Hepatocyte (in vitro differentiated cells): Measurements from ENCODE around the gene AP2M1. TPM values are rescaled to one million over a fixed set of nuclear protein-coding genes. Genes with fewer than 3 reads are reported as not detected.

Source experiments
- DNase-seq: peaks from one replicate; pipeline ENCODE4 v3.0.0-alpha.2; 2016; ENCODE audit warnings: low spot score
- H2AFZ ChIP-seq: fragments of 200-600 bp; sonication (generic); 2 replicates; pipeline ENCODE4 v1.6.0; 2016; ENCODE audit warnings: antibody characterized with exemption, mild to moderate bottlenecking
- H3K27ac ChIP-seq: fragments of 200-600 bp; sonication (generic); 2 replicates; pipeline ENCODE4 v1.5.1; 2016; ENCODE audit warnings: mild to moderate bottlenecking
- H3K27me3 ChIP-seq: fragments of 200-600 bp; sonication (generic); 2 replicates; pipeline ENCODE4 v1.6.1; 2016
- H3K36me3 ChIP-seq: fragments of 200-600 bp; sonication (generic); replicated peaks from 2 replicates; pipeline ENCODE4 v1.5.1; 2016; ENCODE audit warnings: low read depth; ENCODE audit not compliant: insufficient read depth
- H3K4me1 ChIP-seq: fragments of 200-600 bp; sonication (generic); 2 replicates; pipeline ENCODE4 v1.5.1; 2016; ENCODE audit warnings: mild to moderate bottlenecking, moderate library complexity; ENCODE audit not compliant: insufficient read depth
- H3K4me2 ChIP-seq: fragments of 200-600 bp; sonication (generic); 2 replicates; pipeline ENCODE4 v1.6.0; 2016
- H3K4me3 ChIP-seq: fragments of 200-600 bp; sonication (generic); 2 replicates; pipeline ENCODE4 v1.5.1; 2016; ENCODE audit warnings: mild to moderate bottlenecking
- H3K79me2 ChIP-seq: fragments of 200-600 bp; sonication (generic); 2 replicates; pipeline ENCODE4 v1.6.0; 2017; ENCODE audit warnings: mild to moderate bottlenecking
- H3K9me2 ChIP-seq: fragments of 200-600 bp; sonication (generic); replicated peaks from 2 replicates; pipeline ENCODE4 v1.6.0; 2017; ENCODE audit warnings: mild to moderate bottlenecking; ENCODE audit not compliant: insufficient read depth
- H3K9me3 ChIP-seq: fragments of 200-600 bp; sonication (generic); 2 replicates; pipeline ENCODE4 v1.5.1; 2016; ENCODE audit warnings: low read depth, mild to moderate bottlenecking
- H4K20me1 ChIP-seq: fragments of 200-600 bp; sonication (generic); 2 replicates; pipeline ENCODE4 v1.6.0; 2016; ENCODE audit warnings: mild to moderate bottlenecking; ENCODE audit not compliant: insufficient read depth, poor library complexity, severe bottlenecking
- EZH2 ChIP-seq: fragments of 200-600 bp; sonication (generic); IDR thresholded peaks from 2 replicates; pipeline ENCODE4 v1.6.1; 2016; ENCODE audit warnings: antibody characterized with exemption, mild to moderate bottlenecking, borderline replicate concordance
- EZH2phosphoT487 ChIP-seq: fragments of 200-600 bp; sonication (generic); IDR thresholded peaks from one replicate; pipeline ENCODE4 v1.6.1; 2018; ENCODE audit warnings: antibody characterized with exemption, mild to moderate bottlenecking, low read depth, moderate library complexity; ENCODE audit not compliant: unreplicated experiment, severe bottlenecking
- WGBS: methylation state at CpG from one replicate; pipeline ENCODE4 v1.1.6; 2016; ENCODE audit warnings: low lambda C conversion rate; ENCODE audit errors: missing lambda C conversion rate; 5-methylcytosine and 5-hydroxymethylcytosine counted together
- polyA plus RNA-seq: library from polyadenylated mRNA; unstranded; fragments of >200 nt; fragmentation: Nextera tagmentation; extraction: Ambion mirVana; gene quantifications from 2 replicates; pipeline ENCODE4 v1.2.1, GENCODE V29; 2016
- total RNA-seq: library from RNA; depleted of rRNA; stranded (reverse); fragments of >200 nt; gene quantifications from 2 replicates; pipeline ENCODE4 v1.2.3, GENCODE V29; 2014
- TF ChIP-seq, protein P1 (sequence below): fragments of 200-600 bp; sonication (generic); IDR thresholded peaks from 2 replicates; pipeline ENCODE4 v1.5.1; 2016; ENCODE audit warnings: antibody characterized with exemption, mild to moderate bottlenecking; ENCODE audit not compliant: poor library complexity

Gene AP2M1
- total and polyA plus RNA-seq, 2 experiments from 2014 or later, result 243 to 389 TPM

- Histone ChIP-seq H3K27ac (peak overlapping the region; percentile 88), H3K36me3 (no peaks in the 10 kb centered on the region), H3K4me3 (peak overlapping the region; percentile 90), H4K20me1 (peaks cover 8% of the 10 kb centered on the region), H3K9me3 (no peaks in the 10 kb centered on the region), H3K79me2 (peaks cover 50% of the 10 kb centered on the region), H3K27me3 (no peaks in the 10 kb centered on the region), H2AFZ (peak overlapping the region; percentile 99), H3K9me2 (no peaks in the 10 kb centered on the region), H3K4me2 (peak overlapping the region; percentile 93), H3K4me1 (peaks cover 14% of the 10 kb centered on the region)
- DNase-seq, result no peak
- no peak for TF ChIP-seq EZH2phosphoT487
- TF ChIP-seq EZH2, result no peak
- TF ChIP-seq, protein P1, sequence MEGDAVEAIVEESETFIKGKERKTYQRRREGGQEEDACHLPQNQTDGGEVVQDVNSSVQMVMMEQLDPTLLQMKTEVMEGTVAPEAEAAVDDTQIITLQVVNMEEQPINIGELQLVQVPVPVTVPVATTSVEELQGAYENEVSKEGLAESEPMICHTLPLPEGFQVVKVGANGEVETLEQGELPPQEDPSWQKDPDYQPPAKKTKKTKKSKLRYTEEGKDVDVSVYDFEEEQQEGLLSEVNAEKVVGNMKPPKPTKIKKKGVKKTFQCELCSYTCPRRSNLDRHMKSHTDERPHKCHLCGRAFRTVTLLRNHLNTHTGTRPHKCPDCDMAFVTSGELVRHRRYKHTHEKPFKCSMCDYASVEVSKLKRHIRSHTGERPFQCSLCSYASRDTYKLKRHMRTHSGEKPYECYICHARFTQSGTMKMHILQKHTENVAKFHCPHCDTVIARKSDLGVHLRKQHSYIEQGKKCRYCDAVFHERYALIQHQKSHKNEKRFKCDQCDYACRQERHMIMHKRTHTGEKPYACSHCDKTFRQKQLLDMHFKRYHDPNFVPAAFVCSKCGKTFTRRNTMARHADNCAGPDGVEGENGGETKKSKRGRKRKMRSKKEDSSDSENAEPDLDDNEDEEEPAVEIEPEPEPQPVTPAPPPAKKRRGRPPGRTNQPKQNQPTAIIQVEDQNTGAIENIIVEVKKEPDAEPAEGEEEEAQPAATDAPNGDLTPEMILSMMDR, result no peak
- WGBS, result 2% methylated on average over 9 of the region's 9 CpGs
Measured at GRCh38 chr3:184135911-184136260, 38.8 kb upstream of the AP2M1 start.

DNA sequence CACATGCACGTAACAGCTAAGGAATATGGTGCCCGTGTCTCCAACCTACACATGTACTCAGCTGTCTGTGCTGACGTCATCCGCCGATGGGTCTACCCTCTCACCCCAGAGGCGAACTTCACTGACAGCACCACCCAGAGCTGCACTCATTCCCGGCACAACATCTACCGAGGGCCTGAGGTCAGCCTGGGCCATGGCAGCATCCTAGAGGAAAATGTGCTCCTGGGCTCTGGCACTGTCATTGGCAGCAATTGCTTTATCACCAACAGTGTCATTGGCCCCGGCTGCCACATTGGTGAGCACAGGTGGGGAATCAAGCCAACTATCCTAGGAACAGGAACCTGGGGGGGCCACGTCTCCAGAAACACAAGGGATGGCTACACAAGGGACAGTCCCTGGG is 34.2 kb upstream of the AP2M1 start:
- no peaks in the 10 kb centered on the region for H3K36me3 ChIP-seq
- H4K20me1 ChIP-seq, result peaks cover 8% of the 10 kb centered on the region

DNA sequence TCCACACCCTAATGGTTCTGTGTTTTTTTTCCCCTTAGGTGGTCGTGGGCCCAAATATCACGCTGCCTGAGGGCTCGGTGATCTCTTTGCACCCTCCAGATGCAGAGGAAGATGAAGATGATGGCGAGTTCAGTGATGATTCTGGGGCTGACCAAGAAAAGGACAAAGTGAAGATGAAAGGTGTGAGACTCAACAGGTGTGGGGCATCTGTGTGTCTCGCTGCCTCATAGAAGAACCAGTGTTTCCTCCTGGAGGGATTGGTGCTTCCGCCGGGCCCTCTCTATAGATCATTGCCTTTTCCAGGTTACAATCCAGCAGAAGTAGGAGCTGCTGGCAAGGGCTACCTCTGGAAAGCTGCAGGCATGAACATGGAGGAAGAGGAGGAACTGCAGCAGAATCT is 32.5 kb upstream of the AP2M1 start:
- Histone ChIP-seq H3K9me2 (no peaks in the 10 kb centered on the region), H3K27me3 (no peaks in the 10 kb centered on the region), H3K4me3 (no peak overlapping the region), H4K20me1 (no peaks in the 10 kb centered on the region), H3K4me2 (no peak overlapping the region), H3K27ac (no peak overlapping the region), H3K9me3 (no peaks in the 10 kb centered on the region), H3K79me2 (peaks cover 37% of the 10 kb centered on the region), H3K36me3 (no peaks in the 10 kb centered on the region), H2AFZ (no peak overlapping the region), H3K4me1 (peaks cover 6% of the 10 kb centered on the region)
- no peak for DNase-seq
- TF ChIP-seq, protein P1, result no peak
- TF ChIP-seq EZH2phosphoT487 (no peak), EZH2 (no peak)
- WGBS, result over 99% methylated on average over 7 of the region's 7 CpGs

More for the DNA sequence above, 34.2 kb upstream of the AP2M1 start:
- WGBS, result 95% methylated on average over 10 of the region's 10 CpGs
- Histone ChIP-seq H3K4me2 (no peak overlapping the region), H3K4me3 (no peak overlapping the region), H3K79me2 (peaks cover 54% of the 10 kb centered on the region), H3K4me1 (peaks cover 14% of the 10 kb centered on the region), H2AFZ (no peak overlapping the region), H3K27me3 (no peaks in the 10 kb centered on the region), H3K27ac (no peak overlapping the region), H3K9me2 (no peaks in the 10 kb centered on the region), H3K9me3 (no peaks in the 10 kb centered on the region)
- no peak for TF ChIP-seq EZH2
- TF ChIP-seq, protein P1, result no peak
- no peak for TF ChIP-seq EZH2phosphoT487
- no peak for DNase-seq

DNA sequence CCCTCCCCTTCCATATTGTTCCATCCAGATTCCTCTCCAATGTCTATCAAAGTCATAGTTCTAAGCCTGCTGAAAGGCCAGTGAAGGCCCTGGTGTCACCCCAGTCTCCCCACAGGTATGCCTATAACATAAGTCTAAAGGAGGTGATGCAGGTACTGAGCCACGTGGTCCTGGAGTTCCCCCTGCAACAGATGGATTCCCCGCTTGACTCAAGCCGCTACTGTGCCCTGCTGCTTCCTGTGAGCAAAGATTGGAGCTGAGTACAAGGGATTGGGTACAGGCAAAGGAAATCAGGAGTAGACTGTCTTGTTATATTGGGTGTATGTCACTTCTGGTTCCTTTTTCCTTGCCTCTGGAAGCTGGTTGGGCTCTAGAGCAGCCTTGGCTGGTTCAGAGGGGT is 31.3 kb upstream of the AP2M1 start:
- DNase-seq, result no peak
- Histone ChIP-seq H3K9me2 (no peaks in the 10 kb centered on the region), H3K79me2 (peaks cover 26% of the 10 kb centered on the region), H3K27ac (no peak overlapping the region), H3K4me1 (peaks cover 6% of the 10 kb centered on the region), H4K20me1 (no peaks in the 10 kb centered on the region), H3K4me2 (no peak overlapping the region), H3K4me3 (no peak overlapping the region), H2AFZ (no peak overlapping the region), H3K27me3 (no peaks in the 10 kb centered on the region), H3K36me3 (no peaks in the 10 kb centered on the region), H3K9me3 (no peaks in the 10 kb centered on the region)
- 98% methylated on average over 3 of the region's 3 CpGs for WGBS
- TF ChIP-seq, protein P1, result no peak
- no peak for TF ChIP-seq EZH2phosphoT487
- TF ChIP-seq EZH2, result no peak
